Naive thymus-derived CD8-positive, alpha-beta T cell (primary cell): ENCODE data around the gene CCDC185. TPM values are rescaled to one million over a fixed set of nuclear protein-coding genes. Genes with fewer than 3 reads are reported as not detected.
A peak's percentile ranks its signal among the peaks of the same experiment; 100 is the strongest.

Experiments
- ATAC-seq, 2 donors: fragments of 150-1000 bp; cut with Tn5 transposase in 1 of 2; sonication (Bioruptor Pico), chemical (Tn5 transposase) in 1 of 2; 1 replicate in 1 of 2; 2 replicates in 1 of 2; pipeline ENCODE4 v1.10.0; 2021; ENCODE audit warnings: mild to moderate bottlenecking in 2 of 2, moderate library complexity in 2 of 2
- POLR2A ChIA-PET: fragments of 350-600 bp; sonication (Branson Sonifier 250); formaldehyde crosslinking; loops from one replicate; lab custom pipeline; 2021; ENCODE audit warnings: antibody characterized with exemption; lab: Charles Lee
- DNase-seq, 10 donors: peaks; one replicate each; pipeline versions ENCODE4 v3.0.0 to v3.0.0-alpha.2; 2020 to 2022
- H3K27ac Mint-ChIP-seq, 10 donors: one replicate each; pipeline ENCODE4 v1.8.0; 2020 to 2022; ENCODE audit warnings: mild to moderate bottlenecking in 10 of 10, mixed read lengths in 10 of 10, moderate library complexity in 4 of 10, inconsistent platforms in 1 of 10
- H3K27me3 Mint-ChIP-seq, 5 donors: one replicate each; pipeline ENCODE4 v1.8.0; 2021 to 2022; ENCODE audit warnings: mixed read lengths in 5 of 5
- H3K36me3 Mint-ChIP-seq, 3 donors: one replicate each; pipeline ENCODE4 v1.8.0; 2020 to 2022; ENCODE audit warnings: mixed read lengths in 3 of 3, mild to moderate bottlenecking in 2 of 3, inconsistent platforms in 1 of 3
- H3K4me1 Mint-ChIP-seq, 4 donors: one replicate each; pipeline ENCODE4 v1.8.0; 2021 to 2022; ENCODE audit warnings: mixed read lengths in 4 of 4
- H3K4me3 Mint-ChIP-seq, 10 donors: one replicate each; pipeline ENCODE4 v1.8.0; 2020 to 2022; ENCODE audit warnings: mild to moderate bottlenecking in 10 of 10, mixed read lengths in 10 of 10, moderate library complexity in 6 of 10, inconsistent platforms in 1 of 10
- H3K9me3 Mint-ChIP-seq, 9 donors: one replicate each; pipeline ENCODE4 v1.8.0; 2020 to 2022; ENCODE audit warnings: mixed read lengths in 9 of 9, mild to moderate bottlenecking in 3 of 9, inconsistent platforms in 1 of 9, moderate library complexity in 1 of 9
- polyA plus RNA-seq, 3 donors: library from polyadenylated mRNA; unstranded; fragments of 300-500 nt; fragmentation: Illumina TruSeq; gene quantifications; one replicate each; pipeline ENCODE4 v1.2.3, GENCODE V29; 2021
- total RNA-seq, 8 experiments: library from RNA in 2 of 8; stranded (reverse) in 2 of 8; gene quantifications; one replicate each; pipeline ENCODE4 v1.2.3 and lab custom pipeline; 2021 to 2026

CCDC185 gene
- total and polyA plus RNA-seq, 5 experiments from 2014 or later, result not detected

GRCh38 chr1:223401873-223402789 is 8.9 kb downstream of the CCDC185 start:
- Mint-ChIP-seq H3K36me3 (peaks cover 0 to 12% (median 0%) of the 10 kb centered on the region in 3 donors), H3K27me3 (peaks cover 0 to 8% (median 3%) of the 10 kb centered on the region in 5 donors), H3K4me3 (peak overlapping the region in 1 of 10 donors; percentile 48), H3K27ac (peak overlapping the region in 1 of 10 donors; percentile 57), H3K4me1 (peaks cover 0 to 41% (median 17%) of the 10 kb centered on the region in 4 donors), H3K9me3 (peaks cover 0 to 17% (median 3%) of the 10 kb centered on the region in 9 donors)
- DNase-seq (no peak), ATAC-seq (no peak)
- POLR2A ChIA-PET, result no interaction called here

- Mint-ChIP-seq H3K4me3 (no peak overlapping the region), H3K36me3 (peaks cover 0 to 12% (median 0%) of the 10 kb centered on the region in 3 donors), H3K27me3 (peaks cover 0 to 8% (median 3%) of the 10 kb centered on the region in 5 donors), H3K4me1 (peaks cover 0 to 41% (median 17%) of the 10 kb centered on the region in 4 donors), H3K27ac (no peak overlapping the region), H3K9me3 (peaks cover 0 to 17% (median 3%) of the 10 kb centered on the region in 9 donors)
- ATAC-seq, result no peak
- no peak for DNase-seq
- POLR2A ChIA-PET, result no interaction called here
Observed at GRCh38 chr1:223402790-223403142, 9.6 kb downstream of the CCDC185 start.

GRCh38 chr1:223403184-223403815 is 10.1 kb downstream of the CCDC185 start:
- no peak overlapping the region for H3K27ac Mint-ChIP-seq
- peaks cover 0 to 41% (median 17%) of the 10 kb centered on the region in 4 donors for H3K4me1 Mint-ChIP-seq
- peaks cover 0 to 8% (median 3%) of the 10 kb centered on the region in 5 donors for H3K27me3 Mint-ChIP-seq
- POLR2A ChIA-PET, result no interaction called here
- no peak overlapping the region for H3K4me3 Mint-ChIP-seq
- peaks cover 0 to 12% (median 0%) of the 10 kb centered on the region in 3 donors for H3K36me3 Mint-ChIP-seq
- no peak for ATAC-seq
- DNase-seq, result no peak
- peaks cover 0 to 17% (median 3%) of the 10 kb centered on the region in 9 donors for H3K9me3 Mint-ChIP-seq

- POLR2A ChIA-PET, result interaction anchor here (0.7 kb wide), 1 partner anchor 107 kb away, joined by 3 read pairs; no protein-coding TSS in a partner anchor
- Mint-ChIP-seq H3K27me3 (peaks cover 0 to 8% (median 3%) of the 10 kb centered on the region in 5 donors), H3K9me3 (peaks cover 0 to 17% (median 3%) of the 10 kb centered on the region in 9 donors), H3K4me1 (peaks cover 0 to 41% (median 17%) of the 10 kb centered on the region in 4 donors), H3K36me3 (peaks cover 0 to 12% (median 0%) of the 10 kb centered on the region in 3 donors), H3K4me3 (peak overlapping the region in 4 of 10 donors; percentile 22 to 42 (median 36)), H3K27ac (peak overlapping the region in 1 of 10 donors; percentile 22)
- DNase-seq (peak in 2 of 10 donors; percentile 36 to 43), ATAC-seq (peak in 1 of 2 donors; percentile 68)
Observed at GRCh38 chr1:223405507-223405906, 12.3 kb downstream of the CCDC185 start.

GRCh38 chr1:223410036-223410435 is 16.8 kb downstream of the CCDC185 start:
- Mint-ChIP-seq H3K4me3 (no peak overlapping the region), H3K4me1 (peaks cover 0 to 12% (median 6%) of the 10 kb centered on the region in 4 donors), H3K27ac (no peak overlapping the region), H3K9me3 (peaks cover 0 to 3% (median 0%) of the 10 kb centered on the region in 9 donors), H3K36me3 (peaks cover 0 to 12% (median 0%) of the 10 kb centered on the region in 3 donors), H3K27me3 (peaks cover 0 to 5% (median 2%) of the 10 kb centered on the region in 5 donors)
- ATAC-seq, result no peak
- POLR2A ChIA-PET, result no interaction called here
- DNase-seq, result no peak

DNA sequence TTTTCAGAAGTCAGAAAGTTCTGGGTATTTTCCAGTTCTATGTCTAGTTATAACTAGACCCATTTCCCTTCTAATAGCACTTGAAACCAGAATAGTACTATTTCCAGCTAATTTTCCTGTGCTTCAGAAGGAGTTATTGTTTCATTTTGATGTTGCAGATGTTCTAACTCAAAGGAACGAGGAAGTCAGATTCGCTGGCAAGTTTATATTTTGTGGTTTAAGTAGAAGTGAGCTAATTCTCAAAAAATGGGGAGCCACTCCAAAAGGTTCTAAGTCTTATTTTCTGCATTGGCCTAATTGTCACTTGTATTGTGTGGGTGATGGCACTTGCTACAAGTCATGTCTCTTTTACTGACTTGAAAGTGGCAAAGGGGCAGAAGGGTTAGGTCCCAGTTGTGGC is 18.1 kb downstream of the CCDC185 start:
- POLR2A ChIA-PET, result no interaction called here
- Mint-ChIP-seq H3K27ac (no peak overlapping the region), H3K27me3 (peaks cover 0 to 5% (median 0%) of the 10 kb centered on the region in 5 donors), H3K4me1 (peaks cover 0 to under 1% (median 0%) of the 10 kb centered on the region in 4 donors), H3K4me3 (no peak overlapping the region), H3K9me3 (peaks cover 0 to 3% (median 0%) of the 10 kb centered on the region in 9 donors), H3K36me3 (peaks cover 0 to 3% (median 0%) of the 10 kb centered on the region in 3 donors)
- DNase-seq (no peak), ATAC-seq (no peak)

- DNase-seq (no peak), ATAC-seq (no peak)
- POLR2A ChIA-PET, result interaction anchor here (0.5 kb wide), 1 partner anchor 70 kb away, joined by 3 read pairs; no protein-coding TSS in a partner anchor
- Mint-ChIP-seq H3K4me1 (no peaks in the 10 kb centered on the region), H3K36me3 (peaks cover 0 to under 1% (median 0%) of the 10 kb centered on the region in 3 donors), H3K9me3 (peaks cover 0 to under 1% (median 0%) of the 10 kb centered on the region in 9 donors), H3K27me3 (peaks cover 0 to 5% (median 0%) of the 10 kb centered on the region in 5 donors), H3K4me3 (no peak overlapping the region), H3K27ac (no peak overlapping the region)
Observed at GRCh38 chr1:223411710-223412109, 18.5 kb downstream of the CCDC185 start.

DNA sequence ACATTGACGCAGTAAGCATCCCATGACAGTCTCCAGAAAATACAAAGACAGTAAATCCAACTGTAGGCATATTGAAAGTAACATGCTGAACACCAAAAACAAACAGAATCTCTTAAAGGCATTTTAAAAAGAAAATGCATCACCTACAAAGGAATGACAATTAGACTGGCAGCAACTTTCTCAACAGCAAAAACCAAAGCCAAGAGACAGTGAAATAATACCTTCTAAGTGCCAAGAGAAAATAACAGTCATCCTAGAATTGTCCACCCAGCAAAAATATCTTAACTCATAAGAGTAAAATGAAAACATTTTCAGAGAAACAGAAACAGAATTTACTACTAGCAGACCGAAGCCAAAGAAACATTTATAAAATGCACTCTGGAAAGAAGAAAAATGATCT is 20.0 kb downstream of the CCDC185 start:
- Mint-ChIP-seq H3K36me3 (no peaks in the 10 kb centered on the region), H3K27me3 (peaks cover 0 to 5% (median 0%) of the 10 kb centered on the region in 5 donors), H3K27ac (no peak overlapping the region), H3K9me3 (no peaks in the 10 kb centered on the region), H3K4me3 (no peak overlapping the region), H3K4me1 (peaks cover 0 to under 1% (median 0%) of the 10 kb centered on the region in 4 donors)
- POLR2A ChIA-PET, result no interaction called here
- DNase-seq, result no peak
- ATAC-seq, result no peak

- DNase-seq, result no peak
- POLR2A ChIA-PET, result no interaction called here
- Mint-ChIP-seq H3K27me3 (no peaks in the 10 kb centered on the region), H3K4me3 (no peak overlapping the region), H3K27ac (no peak overlapping the region), H3K36me3 (no peaks in the 10 kb centered on the region), H3K4me1 (peaks cover 0 to 7% (median 2%) of the 10 kb centered on the region in 4 donors), H3K9me3 (no peaks in the 10 kb centered on the region)
- ATAC-seq, result no peak
Observed at GRCh38 chr1:223417444-223417843, 24.2 kb downstream of the CCDC185 start.

DNA sequence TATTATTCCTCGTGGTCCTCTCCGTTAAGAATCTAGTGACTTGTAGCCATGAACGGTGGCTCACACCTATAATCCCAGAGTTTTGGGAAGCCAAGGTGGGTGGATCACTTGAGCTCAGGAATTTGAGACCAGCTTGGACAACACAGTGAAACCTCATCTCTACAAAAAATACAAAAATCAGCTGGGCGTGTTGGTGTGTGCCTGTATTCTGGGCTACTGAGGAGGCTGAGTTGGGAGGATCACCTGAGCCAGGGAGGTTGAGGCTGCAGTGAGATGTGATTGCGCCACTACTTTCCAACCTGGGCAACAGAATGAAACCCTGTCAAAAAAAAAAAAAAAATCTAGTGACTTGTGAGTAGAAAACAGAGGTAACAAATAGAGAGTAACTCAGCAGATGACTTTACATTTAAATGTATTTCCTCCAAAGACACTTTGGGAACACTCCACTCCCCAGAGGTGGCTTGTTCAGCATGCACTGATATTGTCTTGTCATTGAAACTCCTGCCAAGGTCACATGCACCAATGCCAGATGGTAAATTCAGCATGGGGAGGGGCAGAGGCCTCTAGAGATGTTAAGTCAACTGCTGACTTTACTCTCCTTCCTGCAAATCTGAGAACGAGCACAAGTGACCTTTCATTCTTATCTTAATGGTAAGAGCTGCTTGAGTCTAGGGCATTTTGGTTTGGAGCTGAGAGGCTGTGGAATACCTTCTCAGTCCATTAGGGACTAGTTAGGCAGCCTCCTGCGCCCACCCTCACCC is 24.9 kb downstream of the CCDC185 start:
- POLR2A ChIA-PET, result no interaction called here

GRCh38 chr1:223419115-223419514 is 25.9 kb downstream of the CCDC185 start:
- Mint-ChIP-seq H3K36me3 (no peaks in the 10 kb centered on the region), H3K27me3 (no peaks in the 10 kb centered on the region), H3K4me3 (no peak overlapping the region), H3K9me3 (no peaks in the 10 kb centered on the region), H3K4me1 (peaks cover 0 to 7% (median 2%) of the 10 kb centered on the region in 4 donors), H3K27ac (no peak overlapping the region)
- DNase-seq (no peak), ATAC-seq (no peak)
- POLR2A ChIA-PET, result no interaction called here

More for the DNA sequence above, 24.9 kb downstream of the CCDC185 start:
- Mint-ChIP-seq H3K9me3 (no peaks in the 10 kb centered on the region), H3K4me1 (peaks cover 0 to 7% (median 2%) of the 10 kb centered on the region in 4 donors), H3K4me3 (no peak overlapping the region), H3K36me3 (no peaks in the 10 kb centered on the region), H3K27ac (no peak overlapping the region), H3K27me3 (no peaks in the 10 kb centered on the region)
- no peak for ATAC-seq
- DNase-seq, result no peak

- DNase-seq (no peak), ATAC-seq (no peak)
- Mint-ChIP-seq H3K9me3 (no peaks in the 10 kb centered on the region), H3K27ac (no peak overlapping the region), H3K4me1 (peaks cover 0 to 7% (median 2%) of the 10 kb centered on the region in 4 donors), H3K4me3 (no peak overlapping the region), H3K27me3 (no peaks in the 10 kb centered on the region), H3K36me3 (no peaks in the 10 kb centered on the region)
- POLR2A ChIA-PET, result no interaction called here
Observed at GRCh38 chr1:223419561-223419960, 26.3 kb downstream of the CCDC185 start.
